ENCODE data around the gene ALDH2. TPM values are rescaled to one million over a fixed set of nuclear protein-coding genes. Genes with fewer than 3 reads are reported as not detected.

Gene ALDH2
- total RNA-seq, 2 donors from 2014 or later = 99.0 to 135 TPM

- no peaks in the 10 kb centered on the region for H3K36me3 ChIP-seq
- ATAC-seq (ENCODE audit: insufficient number of reproducible peaks, low FRiP score, low read depth) = no peak
These were observed 10.5 kb upstream of the ALDH2 start for GRCh38 chr12:111756196-111756595.

GRCh38 chr12:111756681-111757080 lies 10.1 kb upstream of the ALDH2 start:
- H3K9me3 ChIP-seq = no peaks in the 10 kb centered on the region
- H3K27ac ChIP-seq = peak overlapping the region; percentile 57 to 66
- H3K36me3 ChIP-seq = no peaks in the 10 kb centered on the region
- ATAC-seq (ENCODE audit: insufficient number of reproducible peaks, low FRiP score, low read depth) (no peak), DNase-seq (ENCODE audit: low spot score) (no peak)
- TF ChIP-seq CTCF (IDR thresholded peaks at IDR 0.05) = no peak
- peaks cover 11 to 45% of the 10 kb centered on the region in 2 donors for H3K4me1 ChIP-seq (ENCODE audit: control insufficient read depth in 1 of 2, low read depth in 2 of 2)
- no peaks in the 10 kb centered on the region for H3K27me3 ChIP-seq (replicated peaks; ENCODE audit: insufficient read depth)
- H3K4me3 ChIP-seq = no peak overlapping the region

More at GRCh38 chr12:111756196-111756595, 10.5 kb upstream of the ALDH2 start:
- Histone ChIP-seq H3K4me3 (no peak overlapping the region), H3K4me1 (ENCODE audit: control insufficient read depth in 1 of 2, low read depth in 2 of 2) (peaks cover 11 to 45% of the 10 kb centered on the region in 2 donors), H3K27ac (peak overlapping the region; percentile 57 to 66), H3K9me3 (no peaks in the 10 kb centered on the region), H3K27me3 (replicated peaks; ENCODE audit: insufficient read depth) (no peaks in the 10 kb centered on the region)
- DNase-seq (ENCODE audit: low spot score) = no peak
- TF ChIP-seq CTCF (IDR thresholded peaks at IDR 0.05) = no peak

- no peak for TF ChIP-seq CTCF (IDR thresholded peaks at IDR 0.05)
- no peak for ATAC-seq (ENCODE audit: insufficient number of reproducible peaks, low FRiP score, low read depth)
- DNase-seq (ENCODE audit: low spot score) = no peak
- H3K27ac ChIP-seq = peak overlapping the region; percentile 57 to 66
- H3K4me1 ChIP-seq (ENCODE audit: control insufficient read depth in 1 of 2, low read depth in 2 of 2) = peaks cover 11 to 45% of the 10 kb centered on the region in 2 donors
- H3K4me3 ChIP-seq = no peak overlapping the region
- H3K9me3 ChIP-seq = no peaks in the 10 kb centered on the region
- H3K36me3 ChIP-seq = no peaks in the 10 kb centered on the region
- no peaks in the 10 kb centered on the region for H3K27me3 ChIP-seq (replicated peaks; ENCODE audit: insufficient read depth)
These were observed 9.2 kb upstream of the ALDH2 start for GRCh38 chr12:111757361-111758119.

GRCh38 chr12:111758120-111758561 lies 8.6 kb upstream of the ALDH2 start:
- H3K27ac ChIP-seq = peak overlapping the region; percentile 57 to 66
- no peaks in the 10 kb centered on the region for H3K36me3 ChIP-seq
- H3K27me3 ChIP-seq (replicated peaks; ENCODE audit: insufficient read depth) = no peaks in the 10 kb centered on the region
- H3K9me3 ChIP-seq = no peaks in the 10 kb centered on the region
- no peak overlapping the region for H3K4me3 ChIP-seq
- no peak for ATAC-seq (ENCODE audit: insufficient number of reproducible peaks, low FRiP score, low read depth)
- no peak for DNase-seq (ENCODE audit: low spot score)
- TF ChIP-seq CTCF (IDR thresholded peaks at IDR 0.05) = no peak
- H3K4me1 ChIP-seq (ENCODE audit: control insufficient read depth in 1 of 2, low read depth in 2 of 2) = peaks cover 11 to 44% of the 10 kb centered on the region in 2 donors

- ATAC-seq (ENCODE audit: insufficient number of reproducible peaks, low FRiP score, low read depth) = no peak
- H3K9me3 ChIP-seq = no peaks in the 10 kb centered on the region
- H3K27ac ChIP-seq = no peak overlapping the region
- no peak overlapping the region for H3K4me3 ChIP-seq
- TF ChIP-seq CTCF (IDR thresholded peaks at IDR 0.05) = no peak
- peaks cover 11 to 36% of the 10 kb centered on the region in 2 donors for H3K4me1 ChIP-seq (ENCODE audit: control insufficient read depth in 1 of 2, low read depth in 2 of 2)
- no peaks in the 10 kb centered on the region for H3K27me3 ChIP-seq (replicated peaks; ENCODE audit: insufficient read depth)
- H3K36me3 ChIP-seq = no peaks in the 10 kb centered on the region
- no peak for DNase-seq (ENCODE audit: low spot score)
These were observed 7.5 kb upstream of the ALDH2 start for GRCh38 chr12:111759271-111759670.
